Gastroesophageal sphincter (tissue), 3 donors: Measurements from ENCODE around the gene ZNF808.

Experiments
- EP300 ChIP-seq: sonication (generic); formaldehyde crosslinking; IDR thresholded peaks from one replicate; pipeline ENCODE4 v1.6.1; 2017; ENCODE audit warnings: antibody characterized with exemption, mild to moderate bottlenecking
- POLR2A ChIP-seq, 2 donors: fragments of 450-650 bp; IDR thresholded peaks; one replicate each; pipeline ENCODE4 v1.6.1; 2017; ENCODE audit warnings: antibody characterized with exemption in 2 of 2, mild to moderate bottlenecking in 2 of 2, moderate library complexity in 1 of 2
- POLR2AphosphoS5 ChIP-seq: sonication (generic); formaldehyde crosslinking; IDR thresholded peaks from one replicate; pipeline ENCODE4 v1.6.1; 2017; ENCODE audit warnings: antibody characterized with exemption
- TF ChIP-seq, protein P1 (sequence below), 4 experiments: fragments of 200-600 bp in 2 of 4; fragments of 450-650 bp in 2 of 4; sonication (generic) in 1 of 4; IDR thresholded peaks; one replicate each; pipeline ENCODE4 v1.5.1; 2017 to 2019; ENCODE audit warnings: antibody characterized with exemption in 4 of 4, mild to moderate bottlenecking in 2 of 4, moderate library complexity in 2 of 4

DNA sequence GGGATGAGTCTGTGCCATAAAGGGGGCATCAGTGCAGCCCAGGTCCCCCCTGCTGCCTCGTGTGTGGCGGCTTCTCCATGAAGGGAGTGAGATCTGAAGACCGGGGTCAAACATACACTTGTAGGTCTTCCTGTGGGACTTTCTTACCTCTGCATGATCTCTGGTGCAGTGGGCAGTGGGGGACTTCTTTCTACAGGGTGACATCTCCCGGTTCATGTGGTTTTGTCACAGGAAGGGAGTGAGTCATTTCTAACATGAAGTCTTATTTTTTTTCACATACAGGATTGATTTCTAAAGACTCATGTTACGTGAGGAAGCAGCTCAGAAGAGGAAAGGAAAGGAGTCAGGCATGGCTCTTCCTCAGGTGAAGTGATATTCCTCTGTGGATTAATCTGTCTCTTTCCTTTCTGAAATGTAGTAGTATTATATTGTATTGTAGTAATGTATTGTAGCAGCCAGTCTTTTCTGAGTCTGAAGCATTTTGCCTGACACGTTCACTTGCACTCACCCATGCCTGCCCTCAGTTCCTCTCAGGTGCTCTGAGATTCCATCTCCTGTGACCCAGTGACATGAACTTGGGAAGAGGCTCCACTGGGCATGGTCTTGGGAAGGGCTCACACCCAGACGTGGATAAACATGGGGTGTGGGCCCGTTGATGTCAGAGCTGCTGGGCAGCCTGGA, 15.7 kb downstream of the ZNF808 start:
- no peak for TF ChIP-seq POLR2AphosphoS5
- TF ChIP-seq, protein P1, sequence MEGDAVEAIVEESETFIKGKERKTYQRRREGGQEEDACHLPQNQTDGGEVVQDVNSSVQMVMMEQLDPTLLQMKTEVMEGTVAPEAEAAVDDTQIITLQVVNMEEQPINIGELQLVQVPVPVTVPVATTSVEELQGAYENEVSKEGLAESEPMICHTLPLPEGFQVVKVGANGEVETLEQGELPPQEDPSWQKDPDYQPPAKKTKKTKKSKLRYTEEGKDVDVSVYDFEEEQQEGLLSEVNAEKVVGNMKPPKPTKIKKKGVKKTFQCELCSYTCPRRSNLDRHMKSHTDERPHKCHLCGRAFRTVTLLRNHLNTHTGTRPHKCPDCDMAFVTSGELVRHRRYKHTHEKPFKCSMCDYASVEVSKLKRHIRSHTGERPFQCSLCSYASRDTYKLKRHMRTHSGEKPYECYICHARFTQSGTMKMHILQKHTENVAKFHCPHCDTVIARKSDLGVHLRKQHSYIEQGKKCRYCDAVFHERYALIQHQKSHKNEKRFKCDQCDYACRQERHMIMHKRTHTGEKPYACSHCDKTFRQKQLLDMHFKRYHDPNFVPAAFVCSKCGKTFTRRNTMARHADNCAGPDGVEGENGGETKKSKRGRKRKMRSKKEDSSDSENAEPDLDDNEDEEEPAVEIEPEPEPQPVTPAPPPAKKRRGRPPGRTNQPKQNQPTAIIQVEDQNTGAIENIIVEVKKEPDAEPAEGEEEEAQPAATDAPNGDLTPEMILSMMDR (IDR thresholded peaks at IDR 0.05): no peak
- TF ChIP-seq EP300: no peak
- no peak for TF ChIP-seq POLR2A (IDR thresholded peaks at IDR 0.05)
